Neuronal stem cell (in vitro differentiated cells): ENCODE measurements around the gene AVL9.

ENCODE experiments used
- DNase-seq: peaks from one replicate; pipeline ENCODE4 v3.0.0-alpha.2; 2013; ENCODE audit warnings: low spot score
- H2AFZ ChIP-seq: one replicate; pipeline ENCODE4 v1.6.1; 2013; ENCODE audit warnings: mild to moderate bottlenecking, low read length, inconsistent platforms
- H2AK5ac ChIP-seq: 2 replicates; pipeline ENCODE4 v1.6.1; 2013; ENCODE audit warnings: low read depth, mild to moderate bottlenecking, inconsistent platforms, low read length, moderate library complexity, mixed read lengths
- H2BK120ac ChIP-seq: 2 replicates; pipeline ENCODE4 v1.6.1; 2013; ENCODE audit warnings: low read depth, mild to moderate bottlenecking, inconsistent platforms, low read length, moderate library complexity, mixed read lengths
- H2BK12ac ChIP-seq: one replicate; pipeline ENCODE4 v1.6.1; 2013; ENCODE audit warnings: low read length, inconsistent platforms
- H2BK15ac ChIP-seq: 2 replicates; pipeline ENCODE4 v1.6.1; 2013; ENCODE audit warnings: mild to moderate bottlenecking, low read length, inconsistent platforms, mixed read lengths
- H2BK5ac ChIP-seq: one replicate; pipeline ENCODE4 v1.6.1; 2013; ENCODE audit warnings: inconsistent platforms, mild to moderate bottlenecking, low read length, moderate library complexity
- H3K14ac ChIP-seq: one replicate; pipeline ENCODE4 v1.6.1; 2013; ENCODE audit warnings: low read length, inconsistent platforms
- H3K18ac ChIP-seq: 2 replicates; pipeline ENCODE4 v1.6.1; 2013; ENCODE audit warnings: low read length, inconsistent platforms
- H3K23ac ChIP-seq: 2 replicates; pipeline ENCODE4 v1.6.1; 2013; ENCODE audit warnings: low read depth, mild to moderate bottlenecking, mixed read lengths, low read length, inconsistent platforms; ENCODE audit not compliant: poor library complexity
- H3K27ac ChIP-seq: replicated peaks from 3 replicates; pipeline ENCODE4 v1.5.1; 2013; ENCODE audit warnings: low read length, inconsistent platforms
- H3K27me3 ChIP-seq, 3 experiments: 2 replicates each; pipeline ENCODE4 v1.6.1; 2013; ENCODE audit warnings: low read length in 3 of 3, mild to moderate bottlenecking in 2 of 3, inconsistent platforms in 1 of 3, low read depth in 1 of 3, mixed read lengths in 1 of 3, moderate library complexity in 1 of 3; ENCODE audit not compliant: control insufficient read depth in 3 of 3, insufficient read depth in 3 of 3
- H3K36me3 ChIP-seq, 2 donors: replicated peaks in 1 of 2; 2 replicates each; pipeline ENCODE4 v1.6.1; 2013; ENCODE audit warnings: low read length in 2 of 2; ENCODE audit not compliant: control insufficient read depth in 2 of 2, insufficient read depth in 2 of 2
- H3K4ac ChIP-seq: 2 replicates; pipeline ENCODE4 v1.6.1; 2013; ENCODE audit warnings: inconsistent platforms, mild to moderate bottlenecking, low read length, moderate library complexity
- H3K4me1 ChIP-seq, 2 donors: 1 replicate in 1 of 2; 2 replicates in 1 of 2; pipeline ENCODE4 v1.6.1; 2013; ENCODE audit warnings: low read length in 2 of 2, low read depth in 1 of 2; ENCODE audit not compliant: control insufficient read depth in 2 of 2, insufficient read depth in 1 of 2
- H3K4me2 ChIP-seq: one replicate; pipeline ENCODE4 v1.6.1; 2013; ENCODE audit warnings: mild to moderate bottlenecking, low read length, inconsistent platforms; ENCODE audit not compliant: insufficient read depth, poor library complexity, severe bottlenecking
- H3K4me3 ChIP-seq, 2 donors: 2 replicates each; pipeline ENCODE4 v1.5.1; 2013; ENCODE audit warnings: low read length in 2 of 2, mild to moderate bottlenecking in 2 of 2, inconsistent platforms in 1 of 2, moderate library complexity in 1 of 2
- H3K79me1 ChIP-seq: one replicate; pipeline ENCODE4 v1.6.1; 2013; ENCODE audit warnings: low read depth, mild to moderate bottlenecking, inconsistent platforms, low read length, moderate library complexity
- H3K9ac ChIP-seq: one replicate; pipeline ENCODE4 v1.6.1; 2013; ENCODE audit warnings: mild to moderate bottlenecking, low read depth, low read length, inconsistent platforms; ENCODE audit not compliant: poor library complexity
- H3K9me3 ChIP-seq, 2 donors: replicated peaks in 1 of 2; 2 replicates each; pipeline versions ENCODE3 to v1.6.1; 2013; ENCODE audit warnings: low read length in 2 of 2, mild to moderate bottlenecking in 2 of 2, inconsistent platforms in 1 of 2, low read depth in 1 of 2, mixed read lengths in 1 of 2, moderate library complexity in 1 of 2; ENCODE audit not compliant: control insufficient read depth in 2 of 2, insufficient read depth in 1 of 2
- H4K8ac ChIP-seq: one replicate; pipeline ENCODE4 v1.6.1; 2013; ENCODE audit warnings: low read depth, mild to moderate bottlenecking, inconsistent platforms, low read length, moderate library complexity
- H4K91ac ChIP-seq: one replicate; pipeline ENCODE4 v1.6.1; 2013; ENCODE audit warnings: low read length, low read depth, mild to moderate bottlenecking, inconsistent platforms; ENCODE audit not compliant: poor library complexity
- WGBS, 2 donors: extraction: QIAGEN DNeasy Blood & Tissue Kit; methylation state at CpG; one replicate each; pipeline ENCODE4 v1.1.7; 2013; ENCODE audit warnings: missing lambda C conversion rate in 2 of 2, mixed read lengths in 1 of 2; ENCODE audit not compliant: insufficient read length in 2 of 2, insufficient replicate concordance in 1 of 2; ENCODE audit errors: extremely low coverage in 2 of 2; 5-methylcytosine and 5-hydroxymethylcytosine counted together

AVL9 gene

DNA sequence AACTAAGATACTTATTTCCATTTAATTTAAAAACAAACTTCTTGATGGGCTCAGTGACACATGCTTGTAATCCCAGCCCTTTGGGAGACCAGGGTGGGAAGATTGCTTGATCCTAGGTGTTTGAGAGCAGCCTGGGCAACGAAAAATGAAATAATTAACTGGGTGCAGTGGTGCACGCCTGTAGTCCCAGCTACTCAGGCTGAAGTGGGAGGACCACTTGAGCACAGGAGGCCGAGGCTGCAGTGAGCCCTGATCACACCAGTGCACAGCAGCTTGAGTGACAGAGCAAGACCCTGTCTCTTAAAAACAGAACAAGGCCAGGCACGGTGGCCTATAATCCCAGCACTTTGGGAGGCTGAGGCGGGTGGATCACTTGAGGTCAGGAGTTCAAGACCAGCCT, 37.4 kb downstream of the AVL9 start:
- Histone ChIP-seq H3K14ac (no peak overlapping the region), H3K79me1 (no peaks in the 10 kb centered on the region), H3K9me3 (no peaks in the 10 kb centered on the region), H2AK5ac (no peak overlapping the region), H2BK120ac (no peak overlapping the region), H3K27me3 (no peaks in the 10 kb centered on the region), H2BK12ac (no peak overlapping the region), H3K23ac (no peak overlapping the region), H3K4ac (no peak overlapping the region), H3K9ac (no peak overlapping the region), H4K8ac (no peak overlapping the region), H3K27ac (no peak overlapping the region), H4K91ac (no peak overlapping the region), H3K4me2 (no peak overlapping the region), H3K4me1 (peaks cover 0 to 3% of the 10 kb centered on the region in 2 donors), H3K18ac (no peak overlapping the region), H2BK5ac (no peak overlapping the region), H3K4me3 (no peak overlapping the region), H3K36me3 (peaks cover 0 to 12% of the 10 kb centered on the region in 2 donors), H2AFZ (no peak overlapping the region), H2BK15ac (no peak overlapping the region)
- DNase-seq = no peak
- WGBS, 2 donors = no CpG with 5 or more reads among the region's 5 CpGs

DNA sequence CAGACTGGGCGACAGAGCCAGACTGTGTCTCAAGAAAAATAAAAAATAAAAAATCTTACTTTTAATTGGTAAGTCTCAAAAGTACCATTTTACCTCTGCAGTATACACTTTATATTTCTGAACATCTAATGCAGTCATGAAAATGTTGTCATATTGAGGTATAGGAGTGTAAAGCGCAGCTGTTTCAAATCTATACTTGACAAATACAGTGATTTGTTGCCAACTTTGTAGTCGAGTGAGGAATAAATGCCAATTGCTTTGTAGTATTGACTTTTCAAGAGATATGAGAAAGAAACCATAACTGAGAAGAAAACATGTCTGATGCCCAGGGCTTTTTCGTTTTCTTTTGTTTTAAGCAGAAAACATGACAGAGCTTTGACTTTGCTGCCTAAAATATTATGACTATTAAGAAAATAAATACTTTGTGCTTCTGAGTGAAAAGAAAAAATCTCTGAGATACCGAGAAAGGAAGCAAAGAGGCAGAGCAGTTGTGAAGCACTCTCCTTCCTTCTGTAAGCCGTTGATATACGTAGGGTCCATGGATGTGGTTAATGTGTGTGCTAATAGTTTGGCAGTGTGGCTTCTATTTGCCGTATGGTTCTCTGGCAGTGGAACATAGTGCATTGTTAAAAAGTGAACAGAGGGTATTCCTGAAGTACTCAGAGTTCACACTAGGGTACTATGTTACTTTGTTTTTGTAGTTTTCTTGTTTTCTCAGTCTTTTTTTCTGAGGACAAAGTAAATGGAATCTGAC, 38.2 kb downstream of the AVL9 start:
- H4K8ac ChIP-seq = no peak overlapping the region
- H3K4me3 ChIP-seq = no peak overlapping the region
- H2BK5ac ChIP-seq = no peak overlapping the region
- H3K23ac ChIP-seq = no peak overlapping the region
- H3K9me3 ChIP-seq = no peaks in the 10 kb centered on the region
- no peak overlapping the region for H3K27ac ChIP-seq
- no peak overlapping the region for H3K14ac ChIP-seq
- no CpG with 5 or more reads among the region's 8 CpGs for WGBS, 2 donors
- no peak overlapping the region for H3K18ac ChIP-seq
- DNase-seq = no peak
- H3K9ac ChIP-seq = no peak overlapping the region
- no peak overlapping the region for H3K4ac ChIP-seq
- H3K36me3 ChIP-seq = peaks cover 0 to 12% of the 10 kb centered on the region in 2 donors
- H3K4me2 ChIP-seq = no peak overlapping the region
- H3K79me1 ChIP-seq = no peaks in the 10 kb centered on the region
- H2AFZ ChIP-seq = no peak overlapping the region
- H2AK5ac ChIP-seq = no peak overlapping the region
- H4K91ac ChIP-seq = no peak overlapping the region
- no peak overlapping the region for H2BK120ac ChIP-seq
- H3K4me1 ChIP-seq = peaks cover 0 to 3% of the 10 kb centered on the region in 2 donors
- H2BK15ac ChIP-seq = no peak overlapping the region
- H2BK12ac ChIP-seq = no peak overlapping the region
- H3K27me3 ChIP-seq = no peaks in the 10 kb centered on the region

DNA sequence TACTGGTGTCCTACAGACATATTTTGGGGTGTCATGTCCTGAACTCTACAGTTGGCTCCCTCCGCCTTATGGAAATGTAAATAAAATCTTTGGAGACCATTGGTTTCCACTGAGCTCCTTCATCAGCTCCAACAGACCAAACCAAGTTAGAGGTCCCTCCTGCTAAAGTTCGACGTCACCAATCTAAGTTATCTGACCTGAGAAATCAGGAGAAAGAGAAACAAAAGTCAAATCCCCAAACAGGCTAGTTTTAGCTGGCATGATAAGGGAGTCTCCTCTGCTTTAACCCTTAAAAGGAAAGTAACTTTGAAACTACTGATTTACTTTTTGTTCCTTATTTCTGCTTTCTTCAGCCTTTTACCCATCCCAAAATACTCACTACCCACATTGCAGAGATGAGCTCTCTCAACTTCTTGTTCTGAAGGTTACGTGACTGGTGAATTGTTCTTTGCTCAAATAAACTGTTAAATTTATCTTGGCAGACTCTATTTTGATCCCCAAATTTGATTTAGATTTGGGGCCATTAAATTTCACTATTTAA, 39.9 kb downstream of the AVL9 start:
- H3K4ac ChIP-seq = no peak overlapping the region
- no peak overlapping the region for H3K18ac ChIP-seq
- no CpG with 5 or more reads among the region's 4 CpGs for WGBS, 2 donors
- no peak overlapping the region for H2BK5ac ChIP-seq
- H2BK12ac ChIP-seq = no peak overlapping the region
- H2BK15ac ChIP-seq = no peak overlapping the region
- no peak overlapping the region for H3K23ac ChIP-seq
- no peak overlapping the region for H2BK120ac ChIP-seq
- H3K14ac ChIP-seq = no peak overlapping the region
- no peak for DNase-seq
- H3K27ac ChIP-seq = no peak overlapping the region
- H3K4me1 ChIP-seq = peaks cover 0 to 3% of the 10 kb centered on the region in 2 donors
- H3K36me3 ChIP-seq = peaks cover 0 to 12% of the 10 kb centered on the region in 2 donors
- H2AFZ ChIP-seq = no peak overlapping the region
- no peaks in the 10 kb centered on the region for H3K79me1 ChIP-seq
- H3K4me2 ChIP-seq = no peak overlapping the region
- H4K8ac ChIP-seq = no peak overlapping the region
- H3K9ac ChIP-seq = no peak overlapping the region
- no peak overlapping the region for H4K91ac ChIP-seq
- no peak overlapping the region for H3K4me3 ChIP-seq
- H2AK5ac ChIP-seq = no peak overlapping the region
- no peaks in the 10 kb centered on the region for H3K27me3 ChIP-seq
- H3K9me3 ChIP-seq = no peaks in the 10 kb centered on the region

DNA sequence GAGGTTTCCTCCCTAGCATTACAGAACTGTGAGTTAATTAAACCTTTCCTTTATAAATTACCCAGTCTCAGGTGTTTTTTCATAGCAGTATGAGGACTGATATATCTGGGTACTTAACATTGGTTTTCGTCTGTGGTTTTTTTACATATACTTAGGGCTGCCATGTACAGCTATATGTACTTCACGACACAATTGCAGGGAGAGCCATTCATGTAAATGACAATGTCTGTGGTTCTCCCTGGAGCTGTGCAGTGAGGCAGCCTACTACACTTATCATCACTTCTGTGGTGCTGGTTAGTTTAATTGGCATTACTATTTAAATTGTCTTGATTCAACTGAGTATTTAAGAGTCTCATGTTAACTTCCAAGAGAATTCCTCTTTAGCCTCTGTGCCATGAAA, 40.7 kb downstream of the AVL9 start:
- Histone ChIP-seq H3K36me3 (peaks cover 0 to 12% of the 10 kb centered on the region in 2 donors), H3K14ac (no peak overlapping the region), H3K9me3 (no peaks in the 10 kb centered on the region), H2BK120ac (no peak overlapping the region), H3K18ac (no peak overlapping the region), H2AK5ac (no peak overlapping the region), H3K4me1 (peaks cover 0 to 3% of the 10 kb centered on the region in 2 donors), H3K27ac (no peak overlapping the region), H3K27me3 (no peaks in the 10 kb centered on the region), H3K4ac (no peak overlapping the region), H2BK12ac (no peak overlapping the region), H2BK5ac (no peak overlapping the region), H3K79me1 (no peaks in the 10 kb centered on the region), H3K9ac (no peak overlapping the region), H2BK15ac (no peak overlapping the region), H4K91ac (no peak overlapping the region), H3K4me3 (no peak overlapping the region), H2AFZ (no peak overlapping the region), H3K4me2 (no peak overlapping the region), H4K8ac (no peak overlapping the region), H3K23ac (no peak overlapping the region)
- no CpG with 5 or more reads among the region's 2 CpGs for WGBS, 2 donors
- no peak for DNase-seq
